Sigmoid colon (tissue), 7 donors: ENCODE measurements around the gene FNIP1. TPM values are rescaled to one million over a fixed set of nuclear protein-coding genes. Genes with fewer than 3 reads are reported as not detected.

Experiments
- DNase-seq: peaks from one replicate; pipeline ENCODE4 v3.0.0-alpha.2; 2019
- H3K27ac ChIP-seq, 4 donors: fragments of 200-600 bp; sonication (generic); one replicate each; pipeline ENCODE4 v1.5.1; 2016 to 2019; ENCODE audit warnings: mild to moderate bottlenecking in 1 of 4
- H3K27me3 ChIP-seq, 3 donors: fragments of 200-600 bp; sonication (generic); one replicate each; pipeline ENCODE4 v1.5.1; 2019; ENCODE audit warnings: mild to moderate bottlenecking in 1 of 3
- H3K36me3 ChIP-seq, 4 donors: fragments of 200-600 bp; sonication (generic); one replicate each; pipeline ENCODE4 v1.5.1; 2016 to 2019
- H3K4me1 ChIP-seq, 4 donors: fragments of 200-600 bp; sonication (generic); one replicate each; pipeline ENCODE4 v1.5.1; 2017 to 2019
- H3K4me3 ChIP-seq, 4 donors: fragments of 200-600 bp; sonication (generic); one replicate each; pipeline ENCODE4 v1.5.1; 2017 to 2019; ENCODE audit warnings: mild to moderate bottlenecking in 2 of 4, moderate library complexity in 1 of 4
- H3K9me3 ChIP-seq, 4 donors: fragments of 200-600 bp in 3 of 4; sonication (generic) in 3 of 4; one replicate each; pipeline versions ENCODE4 v1.5.1 to v1.6.1; 2013 to 2019
- CTCF ChIP-seq, 4 experiments: fragments of 450-650 bp in 3 of 4; fragments of 200-600 bp in 1 of 4; IDR thresholded peaks; one replicate each; pipeline ENCODE4 v1.5.1; 2016 to 2019; ENCODE audit warnings: antibody characterized with exemption in 4 of 4, mild to moderate bottlenecking in 3 of 4, moderate library complexity in 2 of 4
- EP300 ChIP-seq, 4 donors: sonication (generic); formaldehyde crosslinking; IDR thresholded peaks; one replicate each; pipeline ENCODE4 v1.6.1; 2017; ENCODE audit warnings: antibody characterized with exemption in 4 of 4
- POLR2A ChIP-seq, 2 donors: fragments of 450-650 bp; IDR thresholded peaks; one replicate each; pipeline ENCODE4 v1.6.1; 2016; ENCODE audit warnings: antibody characterized with exemption in 2 of 2, mild to moderate bottlenecking in 2 of 2, moderate library complexity in 2 of 2
- POLR2AphosphoS5 ChIP-seq, 4 donors: sonication (generic); formaldehyde crosslinking; IDR thresholded peaks; one replicate each; pipeline ENCODE4 v1.6.1; 2017; ENCODE audit warnings: antibody characterized with exemption in 4 of 4
- WGBS, 2 donors: extraction: QIAGEN DNeasy Blood & Tissue Kit; methylation state at CpG; one replicate each; pipeline ENCODE4 v1.1.7; 2013; 5-methylcytosine and 5-hydroxymethylcytosine counted together
- intact Hi-C: fragments of 100-400 bp; cut with DNase I; formaldehyde crosslinking; loops from one replicate; pipeline ENCODE4 v1.15.1; 2023
- polyA plus RNA-seq, 3 donors: library from polyadenylated mRNA; stranded (reverse); fragments of 200-250 nt; gene quantifications; one replicate each; pipeline ENCODE4 v1.2.3, GENCODE V29; 2013
- total RNA-seq, 4 donors: library from RNA; depleted of rRNA; stranded (reverse); fragments of >200 nt; gene quantifications; one replicate each; pipeline ENCODE4 v1.1.0, GENCODE V29; 2016
- donor health status: healthy with polysubstance abuse.
- donor health status: Bipolar disorder and iron deficiency.
- donor health status: healthy.

Gene FNIP1
- total and polyA plus RNA-seq, 7 donors, result 3.6 to 74.4 (median 46.4) TPM

- Histone ChIP-seq H3K27ac (no peak overlapping the region), H3K36me3 (no peaks in the 10 kb centered on the region), H3K4me3 (no peak overlapping the region), H3K27me3 (no peaks in the 10 kb centered on the region), H3K4me1 (peaks cover 0 to 12% (median 5%) of the 10 kb centered on the region in 4 donors), H3K9me3 (peaks cover 0 to 3% (median 0%) of the 10 kb centered on the region in 4 donors)
- 66 to 71% methylated on average over 2 of the region's 2 CpGs for WGBS, 2 donors
- DNase-seq, result no peak
- intact Hi-C loops, result no loop called here
- TF ChIP-seq EP300 (IDR thresholded peaks at IDR 0.05), result no peak
- no peak for TF ChIP-seq CTCF (IDR thresholded peaks at IDR 0.05)
- no peak for TF ChIP-seq POLR2A (IDR thresholded peaks at IDR 0.05)
- no peak for TF ChIP-seq POLR2AphosphoS5 (IDR thresholded peaks at IDR 0.05)
These were observed 18.2 kb upstream of the FNIP1 start for GRCh38 chr5:131814990-131815389.

GRCh38 chr5:131812371-131813160 is 15.7 kb upstream of the FNIP1 start:
- Histone ChIP-seq H3K27ac (no peak overlapping the region), H3K4me3 (no peak overlapping the region), H3K27me3 (no peaks in the 10 kb centered on the region), H3K4me1 (peaks cover 0 to 12% (median 5%) of the 10 kb centered on the region in 4 donors), H3K9me3 (peaks cover 0 to 3% (median 0%) of the 10 kb centered on the region in 4 donors), H3K36me3 (no peaks in the 10 kb centered on the region)
- no peak for TF ChIP-seq CTCF (IDR thresholded peaks at IDR 0.05)
- TF ChIP-seq POLR2AphosphoS5 (IDR thresholded peaks at IDR 0.05), result no peak
- TF ChIP-seq POLR2A (IDR thresholded peaks at IDR 0.05), result no peak
- no peak for TF ChIP-seq EP300 (IDR thresholded peaks at IDR 0.05)
- DNase-seq, result no peak
- intact Hi-C loops, result no loop called here
- WGBS, 2 donors, result 84 to 90% methylated on average over 4 of the region's 4 CpGs

GRCh38 chr5:131810510-131811249 is 13.9 kb upstream of the FNIP1 start:
- TF ChIP-seq POLR2A (IDR thresholded peaks at IDR 0.05), result no peak
- no peak for TF ChIP-seq POLR2AphosphoS5 (IDR thresholded peaks at IDR 0.05)
- no peak for TF ChIP-seq EP300 (IDR thresholded peaks at IDR 0.05)
- TF ChIP-seq CTCF (IDR thresholded peaks at IDR 0.05), result no peak
- H3K4me1 ChIP-seq, result peaks cover 0 to 12% (median 5%) of the 10 kb centered on the region in 4 donors
- peak overlapping the region in 2 of 4 donors; percentile 15 to 35 for H3K27ac ChIP-seq
- intact Hi-C loops, result loop anchor here (2.0 kb wide), 1 partner anchor 198 kb away; no protein-coding TSS in a partner anchor
- no peaks in the 10 kb centered on the region for H3K27me3 ChIP-seq
- H3K4me3 ChIP-seq, result no peak overlapping the region
- 21 to 27% methylated on average over 3 of the region's 3 CpGs for WGBS, 2 donors
- no peak for DNase-seq
- H3K36me3 ChIP-seq, result no peaks in the 10 kb centered on the region
- H3K9me3 ChIP-seq, result peaks cover 0 to 3% (median 0%) of the 10 kb centered on the region in 4 donors

- intact Hi-C loops, result loop anchor here (1.0 to 10.0 kb wide), 5 partner anchors 123 to 631 kb away; partner anchors contain the start of genes ACSL6, CDC42SE2, HINT1 and RAPGEF6
- Histone ChIP-seq H3K9me3 (no peaks in the 10 kb centered on the region), H3K27me3 (no peaks in the 10 kb centered on the region), H3K36me3 (no peaks in the 10 kb centered on the region), H3K4me1 (peaks cover 0 to 41% (median 30%) of the 10 kb centered on the region in 4 donors), H3K4me3 (peak overlapping the region; percentile 77 to 100 (median 98)), H3K27ac (peak overlapping the region; percentile 95 to 100 (median 100))
- no peak for TF ChIP-seq EP300 (IDR thresholded peaks at IDR 0.05)
- TF ChIP-seq POLR2AphosphoS5 (IDR thresholded peaks at IDR 0.05), result peak in 3 of 4 donors; percentile 7 to 42 (median 21)
- no peak for TF ChIP-seq POLR2A (IDR thresholded peaks at IDR 0.05)
- TF ChIP-seq CTCF (IDR thresholded peaks at IDR 0.05), result no peak
- DNase-seq, result peak; percentile 91
- WGBS, 2 donors, result 0 to 1% methylated on average over 56 of the region's 56 CpGs
These were observed 681 bp downstream of the FNIP1 start for GRCh38 chr5:131795879-131796792.
